ENCODE data around the gene IL10RB. TPM values are rescaled to one million over a fixed set of nuclear protein-coding genes. Genes with fewer than 3 reads are reported as not detected.

Gene IL10RB
- total and polyA plus RNA-seq, 2 of the 8 experiments (the other 6 are each of a cell fraction or from before 2014, with no cell fraction given) = 2.7 to 3.2 TPM

DNA sequence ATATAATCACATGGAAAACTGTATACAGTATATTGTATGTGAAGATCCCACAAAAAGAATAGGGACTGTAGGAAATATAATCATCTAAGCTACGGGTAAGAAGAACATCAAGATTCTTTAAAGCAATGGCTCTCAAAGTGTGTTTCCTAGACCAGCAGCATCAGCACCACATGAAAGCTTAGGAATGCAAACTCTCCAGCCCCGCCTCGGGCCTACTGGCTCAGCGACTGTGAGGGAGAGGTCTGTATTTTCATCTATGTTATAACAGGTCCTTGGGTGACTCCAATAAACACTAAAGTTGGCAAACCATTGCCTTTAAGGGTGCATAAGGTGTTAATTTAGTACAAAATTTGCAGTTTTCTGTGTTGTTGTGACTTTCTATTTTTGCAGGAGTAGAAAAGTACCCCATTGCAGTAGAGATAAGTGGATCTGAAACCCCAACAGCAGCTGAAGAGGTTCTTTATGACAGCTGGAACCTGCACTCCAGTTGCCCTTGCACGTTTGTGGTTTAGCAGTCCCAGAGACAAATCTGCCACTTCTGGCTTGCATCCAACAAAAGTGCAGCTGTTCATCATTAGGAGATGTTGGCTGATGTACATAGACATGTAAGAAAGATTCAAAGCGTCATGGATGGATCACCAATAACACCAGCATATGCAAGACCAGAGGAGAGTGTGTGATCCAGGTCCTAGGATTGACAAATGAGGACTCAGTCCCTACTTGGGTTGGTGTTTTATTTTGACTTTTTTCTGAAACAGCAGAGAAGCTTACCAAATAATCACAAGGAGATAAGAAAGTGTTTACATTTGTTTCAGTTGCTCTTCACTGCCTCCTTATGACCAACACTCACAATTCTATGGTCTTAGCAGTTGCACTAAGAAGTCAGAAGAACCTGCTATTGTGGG, 42.7 kb downstream of the IL10RB start:
- ChIA-PET POLR2A (ENCODE audit: partially characterized antibody) (interaction anchor here (1.1 kb wide), 1 partner anchor 11 kb away, joined by 3 read pairs; no protein-coding TSS in a partner anchor), CTCF (ENCODE audit: partially characterized antibody) (interaction anchor here (1.5 to 1.6 kb wide), 2 partner anchors 9 to 10 kb away, joined by 6 to 8 read pairs; no protein-coding TSS in a partner anchor)
- Histone ChIP-seq H3K36me3 (ENCODE audit: control insufficient read depth in 2 of 4, insufficient read depth in 4 of 4, low read length in 3 of 4) (no peaks in the 10 kb centered on the region), H4K20me1 (replicated peaks in 1 of 2; ENCODE audit: control insufficient read depth in 1 of 2, insufficient read depth in 2 of 2, low read length in 2 of 2) (no peaks in the 10 kb centered on the region), H4K8ac (ENCODE audit: extremely low read depth, insufficient read depth, low read length) (no peak overlapping the region), H3K4ac (replicated peaks; ENCODE audit: insufficient read length, low read depth, low read length) (no peak overlapping the region), H4K5ac (ENCODE audit: insufficient read length, low read depth, low read length) (no peak overlapping the region), H3K27ac (ENCODE audit: low read depth, low read length) (no peak overlapping the region), H3K27me3 (replicated peaks in 1 of 4; ENCODE audit: control insufficient read depth in 3 of 4, extremely low read depth in 1 of 4, insufficient read depth in 3 of 4, low read length in 3 of 4) (no peaks in the 10 kb centered on the region), H2AK5ac (ENCODE audit: low read depth, low read length) (no peak overlapping the region), H2BK5ac (ENCODE audit: low read depth, low read length) (no peak overlapping the region), H3K4me1 (replicated peaks in 1 of 4; ENCODE audit: control insufficient read depth in 3 of 4, insufficient read depth in 4 of 4, low read length in 3 of 4) (no peaks in the 10 kb centered on the region), H2AFZ (ENCODE audit: low read length) (no peak overlapping the region), H3K56ac (replicated peaks; ENCODE audit: insufficient read length, low read depth, low read length) (no peak overlapping the region), H2BK20ac (ENCODE audit: low read length) (no peak overlapping the region), H3K4me2 (ENCODE audit: insufficient read depth in 1 of 2, low read depth in 2 of 2, low read length in 2 of 2) (no peak overlapping the region), H2BK120ac (replicated peaks; ENCODE audit: low read depth, low read length) (no peak overlapping the region), H3K79me2 (ENCODE audit: control insufficient read depth in 1 of 2, insufficient read depth in 2 of 2, low read length in 2 of 2) (no peaks in the 10 kb centered on the region), H4K91ac (replicated peaks; ENCODE audit: insufficient read length, low read length) (no peak overlapping the region), H3K18ac (ENCODE audit: extremely low read depth, low read length) (no peak overlapping the region), H3K79me1 (ENCODE audit: low read depth, low read length) (no peaks in the 10 kb centered on the region), H3K9me3 (ENCODE audit: insufficient read depth in 2 of 2, low read depth in 1 of 2, low read length in 1 of 2) (no peaks in the 10 kb centered on the region), H2BK15ac (ENCODE audit: low read length) (no peak overlapping the region), H2BK12ac (ENCODE audit: low read depth, low read length) (no peak overlapping the region), H3K23me2 (ENCODE audit: low read depth, low read length) (no peaks in the 10 kb centered on the region), H3K4me3 (ENCODE audit: extremely low read depth in 1 of 4, insufficient read depth in 2 of 4, low read depth in 3 of 4, low read length in 4 of 4) (no peak overlapping the region), H3K9ac (replicated peaks in 1 of 4; ENCODE audit: extremely low read depth in 1 of 4, low read depth in 3 of 4, low read length in 3 of 4) (no peak overlapping the region), H3K23ac (ENCODE audit: insufficient read length) (no peak overlapping the region), H3K14ac (ENCODE audit: insufficient read length) (no peak overlapping the region)
- no peak for TF ChIP-seq FOSL1 (IDR thresholded peaks at IDR 0.05; ENCODE audit: insufficient read depth, low read depth, low read length)
- TF ChIP-seq, protein P1, sequence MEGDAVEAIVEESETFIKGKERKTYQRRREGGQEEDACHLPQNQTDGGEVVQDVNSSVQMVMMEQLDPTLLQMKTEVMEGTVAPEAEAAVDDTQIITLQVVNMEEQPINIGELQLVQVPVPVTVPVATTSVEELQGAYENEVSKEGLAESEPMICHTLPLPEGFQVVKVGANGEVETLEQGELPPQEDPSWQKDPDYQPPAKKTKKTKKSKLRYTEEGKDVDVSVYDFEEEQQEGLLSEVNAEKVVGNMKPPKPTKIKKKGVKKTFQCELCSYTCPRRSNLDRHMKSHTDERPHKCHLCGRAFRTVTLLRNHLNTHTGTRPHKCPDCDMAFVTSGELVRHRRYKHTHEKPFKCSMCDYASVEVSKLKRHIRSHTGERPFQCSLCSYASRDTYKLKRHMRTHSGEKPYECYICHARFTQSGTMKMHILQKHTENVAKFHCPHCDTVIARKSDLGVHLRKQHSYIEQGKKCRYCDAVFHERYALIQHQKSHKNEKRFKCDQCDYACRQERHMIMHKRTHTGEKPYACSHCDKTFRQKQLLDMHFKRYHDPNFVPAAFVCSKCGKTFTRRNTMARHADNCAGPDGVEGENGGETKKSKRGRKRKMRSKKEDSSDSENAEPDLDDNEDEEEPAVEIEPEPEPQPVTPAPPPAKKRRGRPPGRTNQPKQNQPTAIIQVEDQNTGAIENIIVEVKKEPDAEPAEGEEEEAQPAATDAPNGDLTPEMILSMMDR (IDR thresholded peaks at IDR 0.05; ENCODE audit: control extremely low read depth in 1 of 3, insufficient read depth in 1 of 3, low read depth in 1 of 3, low read length in 3 of 3) = peak in 1 of 3 experiments; percentile 3; a peak in 1 of 4 replicates
- no peak for FAIRE-seq
- WGBS, 2 experiments (ENCODE audit: extremely low coverage in 1 of 2, insufficient coverage in 1 of 2, insufficient read length in 1 of 2, insufficient replicate concordance in 2 of 2, low coverage in 1 of 2, low lambda C conversion rate in 2 of 2, missing lambda C conversion rate in 1 of 2) = 64% methylated on average over 6 of the region's 6 CpGs; no CpG with 5 or more reads in 1 of the 2 experiments
- peak in 1 of 2 experiments; percentile 33 for DNase-seq (ENCODE audit: low read depth in 1 of 2, low spot score in 2 of 2)

All from H1 (cell line).